K562 (cell line): ENCODE data around the gene FADS1. TPM values are rescaled to one million over a fixed set of nuclear protein-coding genes. Genes with fewer than 3 reads are reported as not detected.

Experiments used
- BHLHE40 ChIP-seq: IDR thresholded peaks from 2 replicates; pipeline ENCODE4 v1.6.1; 2011; ENCODE audit warnings: low read length, improper control_type of control experiment
- EHMT2 ChIP-seq: fragments of 450-650 bp; IDR thresholded peaks from 2 replicates; pipeline ENCODE4 v1.6.1; 2018; ENCODE audit warnings: antibody characterized with exemption
- FOXA3 ChIP-seq, 2 experiments: fragments of 450-650 bp in 1 of 2; sonication (generic) in 1 of 2; formaldehyde crosslinking; IDR thresholded peaks in 1 of 2; conservative IDR thresholded peaks in 1 of 2; 2 replicates each; pipeline versions ENCODE4 v1.4.0 to v1.8.0; 2020 to 2022; ENCODE audit warnings: mild to moderate bottlenecking in 2 of 2, missing genetic modification reagents in 1 of 2
- FOXO4 ChIP-seq: fragments of 450-650 bp; formaldehyde crosslinking; IDR thresholded peaks from 2 replicates; pipeline ENCODE4 v1.4.0; 2020; ENCODE audit warnings: mild to moderate bottlenecking, moderate library complexity
- KDM5B ChIP-seq: fragments of 200-600 bp; sonication (generic); IDR thresholded peaks from 2 replicates; pipeline ENCODE4 v1.6.1; 2012; ENCODE audit warnings: low read depth, mild to moderate bottlenecking, moderate library complexity, low read length, control low read depth, inconsistent platforms; ENCODE audit not compliant: insufficient replicate concordance
- MEF2D ChIP-seq: conservative IDR thresholded peaks from 2 replicates; pipeline ENCODE4 v1.6.1; 2016; ENCODE audit warnings: low read depth, missing genetic modification characterization, missing compliant biosample characterization
- MYC ChIP-seq, 2 experiments: fragments of 250-450 bp in 1 of 2; sonication (Bioruptor Pico) in 1 of 2; IDR thresholded peaks; 2 replicates each; pipeline versions ENCODE4 v1.5.1 to v1.6.1; 2012 to 2021; ENCODE audit warnings: low read depth in 2 of 2, borderline replicate concordance in 1 of 2, improper control_type of control experiment in 1 of 2, low read length in 1 of 2, mild to moderate bottlenecking in 1 of 2, moderate library complexity in 1 of 2
- NCOA4 ChIP-seq: fragments of 450-650 bp; IDR thresholded peaks from 2 replicates; pipeline ENCODE4 v1.6.1; 2018; ENCODE audit warnings: mild to moderate bottlenecking; ENCODE audit not compliant: partially characterized antibody
- NFE2L1 ChIP-seq: fragments of 450-650 bp; IDR thresholded peaks from 2 replicates; pipeline ENCODE4 v1.6.1; 2016; ENCODE audit warnings: missing genetic modification characterization, low read depth, mild to moderate bottlenecking, missing compliant biosample characterization, moderate library complexity, borderline replicate concordance
- NR3C1 ChIP-seq: sonication (generic); formaldehyde crosslinking; IDR thresholded peaks from 2 replicates; pipeline ENCODE4 v1.8.1; 2022; ENCODE audit warnings: missing genetic modification reagents
- SRSF9 ChIP-seq: fragments of 200-400 bp; formaldehyde crosslinking; IDR thresholded peaks from 2 replicates; pipeline ENCODE4 v1.6.1; 2017; ENCODE audit warnings: low read depth, low read length, borderline replicate concordance
- TSHZ1 ChIP-seq: fragments of 250-450 bp; sonication (Bioruptor Pico); IDR thresholded peaks from 2 replicates; pipeline ENCODE4 v1.4.0; 2020; ENCODE audit warnings: mild to moderate bottlenecking, moderate library complexity
- ZBTB17 ChIP-seq: fragments of 450-650 bp; formaldehyde crosslinking; IDR thresholded peaks from 2 replicates; pipeline ENCODE4 v1.4.0; 2020; ENCODE audit warnings: mild to moderate bottlenecking
- ZNF124 ChIP-seq: sonication (generic); formaldehyde crosslinking; IDR thresholded peaks from 2 replicates; pipeline ENCODE4 v1.8.1; 2022; ENCODE audit warnings: missing genetic modification reagents
- ZNF239 ChIP-seq: fragments of 250-450 bp; sonication (Bioruptor Pico); IDR thresholded peaks from 2 replicates; pipeline ENCODE4 v1.4.0; 2020; ENCODE audit warnings: mild to moderate bottlenecking
- polyA plus RNA-seq, 8 experiments: library from polyadenylated mRNA; depleted of rRNA in 4 of 8; stranded (reverse) in 5 of 8; unstranded in 3 of 8; fragments of >200 nt; fragmentation: Nextera tagmentation in 2 of 8; fragmentation: Illumina TruSeq in 1 of 8; extraction: Ambion mirVana in 2 of 8; extraction: Trizol in 1 of 8; gene quantifications; 2 replicates each; pipeline versions ENCODE4 v1.2.1 to v1.2.3, GENCODE V29; 2011 to 2014; ENCODE audit warnings: inconsistent platforms in 1 of 8, missing spikeins in 1 of 8
- total RNA-seq, 7 experiments: library from RNA; depleted of rRNA in 6 of 7; stranded (reverse); fragments of >200 nt in 6 of 7; fragmentation: Illumina TruSeq in 2 of 7; extraction: Trizol in 2 of 7; gene quantifications; 2 replicates each; pipeline versions ENCODE4 v1.2.1 to v1.2.3, GENCODE V29; 2011 to 2021; ENCODE audit warnings: low replicate concordance in 1 of 7
- TF ChIP-seq, protein P1 (sequence below): sonication (generic); IDR thresholded peaks from 2 replicates; pipeline ENCODE4 v1.6.1; 2016
- TF ChIP-seq, protein P2 (sequence below), 2 experiments: fragments of 450-650 bp in 1 of 2; IDR thresholded peaks; 2 replicates each; pipeline ENCODE4 v1.6.1; 2011 to 2017; ENCODE audit warnings: low read depth in 2 of 2, antibody characterized with exemption in 1 of 2, borderline replicate concordance in 1 of 2, low read length in 1 of 2, mild to moderate bottlenecking in 1 of 2, mixed read lengths in 1 of 2; ENCODE audit not compliant: control insufficient read depth in 1 of 2

The FADS1 gene
- total and polyA plus RNA-seq, 9 of the 15 experiments (the other 6 are each of a cell fraction or from before 2014, with no cell fraction given) = 110 to 864 (median 364) TPM

DNA sequence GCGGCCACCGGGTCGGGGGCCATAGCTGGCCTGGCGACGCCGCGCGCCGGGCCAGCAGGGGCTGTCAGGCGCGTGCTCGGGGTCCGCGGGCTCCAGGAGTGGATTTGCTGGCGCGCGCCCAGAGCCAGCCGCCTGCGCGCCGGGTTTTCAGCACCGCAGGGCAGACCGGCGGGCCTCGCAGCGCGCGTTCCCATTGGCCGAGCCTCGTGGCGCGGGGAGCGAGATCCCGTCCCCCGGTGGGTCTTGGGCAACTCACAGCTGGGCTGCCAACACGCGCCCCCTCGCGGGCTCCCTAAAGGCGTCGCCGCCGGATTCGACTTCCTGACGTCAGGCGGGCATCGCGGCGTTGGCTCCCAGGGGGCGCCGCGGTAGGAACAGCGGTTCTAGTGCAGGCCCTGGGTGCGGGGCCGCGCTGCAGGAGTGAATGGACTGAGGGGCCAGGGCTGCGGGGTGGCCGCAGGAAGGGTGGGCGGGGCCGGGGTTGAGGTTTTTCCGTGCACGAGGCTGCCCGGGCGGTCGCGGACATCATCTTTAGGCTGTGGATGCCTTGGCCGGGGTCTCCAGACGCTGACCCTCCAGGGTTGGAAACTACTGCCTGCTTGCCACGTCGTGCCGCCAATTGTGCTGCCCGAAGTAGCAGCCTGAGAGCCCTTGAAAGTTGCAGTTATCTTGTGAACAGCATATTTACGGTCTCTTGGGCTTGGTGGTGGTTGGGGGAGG, at the start of gene FADS1 (continued):
- no peak for TF ChIP-seq TSHZ1 (CRISPR knock-in tag)
- TF ChIP-seq, protein P1, sequence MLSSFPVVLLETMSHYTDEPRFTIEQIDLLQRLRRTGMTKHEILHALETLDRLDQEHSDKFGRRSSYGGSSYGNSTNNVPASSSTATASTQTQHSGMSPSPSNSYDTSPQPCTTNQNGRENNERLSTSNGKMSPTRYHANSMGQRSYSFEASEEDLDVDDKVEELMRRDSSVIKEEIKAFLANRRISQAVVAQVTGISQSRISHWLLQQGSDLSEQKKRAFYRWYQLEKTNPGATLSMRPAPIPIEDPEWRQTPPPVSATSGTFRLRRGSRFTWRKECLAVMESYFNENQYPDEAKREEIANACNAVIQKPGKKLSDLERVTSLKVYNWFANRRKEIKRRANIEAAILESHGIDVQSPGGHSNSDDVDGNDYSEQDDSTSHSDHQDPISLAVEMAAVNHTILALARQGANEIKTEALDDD = no peak
- peak in 1 of 2 experiments; percentile 35; a peak in 1 of 4 replicates for TF ChIP-seq FOXA3 (CRISPR knock-in tag; conservative IDR thresholded peaks at IDR 0.05 in 1 of 2, IDR thresholded peaks at IDR 0.05 in 1 of 2)
- peak; percentile 54; the same call in 1 of the 2 replicates for TF ChIP-seq ZBTB17 (CRISPR knock-in tag)
- no peak for TF ChIP-seq NFE2L1 (tag)
- no peak for TF ChIP-seq SRSF9
- no peak for TF ChIP-seq ZNF124 (CRISPR knock-in tag)
- TF ChIP-seq EHMT2 = no peak
- TF ChIP-seq KDM5B = peak; percentile 45
- TF ChIP-seq MYC (IDR thresholded peaks at IDR 0.05; ENCODE audit: low read depth, low read length) = peak; percentile 91
- TF ChIP-seq MYC (CRISPR knock-in tag; IDR thresholded peaks at IDR 0.05; ENCODE audit: borderline replicate concordance, low read depth) = no peak
- no peak for TF ChIP-seq MEF2D
- peak; percentile 25 for TF ChIP-seq BHLHE40
- peak; percentile 58 for TF ChIP-seq ZNF239
- TF ChIP-seq NCOA4 = no peak
- TF ChIP-seq FOXO4 (CRISPR knock-in tag) = no peak
- TF ChIP-seq NR3C1 (CRISPR knock-in tag) = peak; percentile 89; the same call in 1 of the 2 replicates
- TF ChIP-seq, protein P2, sequence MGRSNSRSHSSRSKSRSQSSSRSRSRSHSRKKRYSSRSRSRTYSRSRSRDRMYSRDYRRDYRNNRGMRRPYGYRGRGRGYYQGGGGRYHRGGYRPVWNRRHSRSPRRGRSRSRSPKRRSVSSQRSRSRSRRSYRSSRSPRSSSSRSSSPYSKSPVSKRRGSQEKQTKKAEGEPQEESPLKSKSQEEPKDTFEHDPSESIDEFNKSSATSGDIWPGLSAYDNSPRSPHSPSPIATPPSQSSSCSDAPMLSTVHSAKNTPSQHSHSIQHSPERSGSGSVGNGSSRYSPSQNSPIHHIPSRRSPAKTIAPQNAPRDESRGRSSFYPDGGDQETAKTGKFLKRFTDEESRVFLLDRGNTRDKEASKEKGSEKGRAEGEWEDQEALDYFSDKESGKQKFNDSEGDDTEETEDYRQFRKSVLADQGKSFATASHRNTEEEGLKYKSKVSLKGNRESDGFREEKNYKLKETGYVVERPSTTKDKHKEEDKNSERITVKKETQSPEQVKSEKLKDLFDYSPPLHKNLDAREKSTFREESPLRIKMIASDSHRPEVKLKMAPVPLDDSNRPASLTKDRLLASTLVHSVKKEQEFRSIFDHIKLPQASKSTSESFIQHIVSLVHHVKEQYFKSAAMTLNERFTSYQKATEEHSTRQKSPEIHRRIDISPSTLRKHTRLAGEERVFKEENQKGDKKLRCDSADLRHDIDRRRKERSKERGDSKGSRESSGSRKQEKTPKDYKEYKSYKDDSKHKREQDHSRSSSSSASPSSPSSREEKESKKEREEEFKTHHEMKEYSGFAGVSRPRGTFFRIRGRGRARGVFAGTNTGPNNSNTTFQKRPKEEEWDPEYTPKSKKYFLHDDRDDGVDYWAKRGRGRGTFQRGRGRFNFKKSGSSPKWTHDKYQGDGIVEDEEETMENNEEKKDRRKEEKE (IDR thresholded peaks at IDR 0.05; ENCODE audit: borderline replicate concordance in 1 of 2, control insufficient read depth in 1 of 2, low read depth in 2 of 2, low read length in 1 of 2) = 0 out of 4 replicates have a peak, but pooled peaks of 1 of the 2 experiments have one; percentile 63
